WERI-Rb-1 (cell line): ENCODE results near the gene QPCTL.

ENCODE experiments used
- DNase-seq: peaks from one replicate; pipeline ENCODE4 v3.0.0-alpha.2; 2020
- H3K27ac ChIP-seq: fragments of 250-450 bp; sonication (Bioruptor Pico); 2 replicates; pipeline ENCODE4 v1.5.1; 2020; ENCODE audit warnings: mild to moderate bottlenecking, moderate library complexity
- H3K27me3 ChIP-seq: fragments of 250-450 bp; sonication (Bioruptor Pico); 2 replicates; pipeline ENCODE4 v1.5.1; 2021; ENCODE audit warnings: mild to moderate bottlenecking, low read depth, moderate library complexity; ENCODE audit not compliant: insufficient read depth, severe bottlenecking
- H3K36me3 ChIP-seq: fragments of 250-450 bp; sonication (Bioruptor Pico); 2 replicates; pipeline ENCODE4 v1.5.1; 2020; ENCODE audit warnings: mild to moderate bottlenecking, moderate library complexity
- H3K4me3 ChIP-seq: 2 replicates; pipeline ENCODE4 v1.5.1; 2011; ENCODE audit warnings: low read depth, mild to moderate bottlenecking, control low read depth, low read length
- H3K9me3 ChIP-seq: fragments of 250-450 bp; sonication (Bioruptor Pico); 2 replicates; pipeline ENCODE4 v1.5.1; 2021; ENCODE audit warnings: mild to moderate bottlenecking, moderate library complexity; ENCODE audit not compliant: severe bottlenecking
- TF ChIP-seq, protein P1 (sequence below): IDR thresholded peaks from 2 replicates; pipeline ENCODE4 v1.5.1; 2011; ENCODE audit warnings: low read depth, mild to moderate bottlenecking, control low read depth, inconsistent platforms, low read length

QPCTL gene

DNA sequence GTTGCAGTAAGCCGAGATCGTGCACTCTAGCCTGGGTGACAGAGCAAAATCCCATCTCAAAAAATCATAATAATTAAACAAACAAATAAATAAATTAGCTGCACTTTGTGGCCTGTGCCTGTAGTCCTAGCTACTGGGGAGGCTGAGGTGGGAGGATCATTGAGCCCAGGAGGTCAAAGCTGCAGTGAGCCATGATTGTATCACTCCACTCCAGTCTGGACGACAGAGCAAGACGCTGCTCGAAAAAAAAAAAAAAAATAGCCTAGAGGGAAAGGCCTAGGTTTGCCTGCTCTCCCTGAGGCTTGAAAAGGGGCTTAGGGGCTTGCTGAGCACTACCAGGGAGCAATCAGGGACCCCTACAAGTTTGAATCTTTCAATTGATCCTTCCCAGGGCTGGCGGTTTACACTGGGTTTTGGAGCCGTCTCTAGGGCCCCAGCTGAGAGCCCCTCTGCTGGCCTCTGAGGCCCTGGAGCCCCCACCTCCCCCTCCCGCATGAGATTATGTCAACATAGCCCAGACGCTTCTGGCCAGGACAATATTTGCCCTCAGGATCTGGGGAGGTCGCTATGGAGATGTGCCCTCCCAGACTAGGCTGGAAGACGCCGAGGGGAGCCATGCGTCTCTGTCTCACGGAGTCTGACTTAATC, 34.8 kb upstream of the QPCTL start:
- H3K27ac ChIP-seq = peak overlapping the region; percentile 87
- DNase-seq = peak; percentile 90
- TF ChIP-seq, protein P1, sequence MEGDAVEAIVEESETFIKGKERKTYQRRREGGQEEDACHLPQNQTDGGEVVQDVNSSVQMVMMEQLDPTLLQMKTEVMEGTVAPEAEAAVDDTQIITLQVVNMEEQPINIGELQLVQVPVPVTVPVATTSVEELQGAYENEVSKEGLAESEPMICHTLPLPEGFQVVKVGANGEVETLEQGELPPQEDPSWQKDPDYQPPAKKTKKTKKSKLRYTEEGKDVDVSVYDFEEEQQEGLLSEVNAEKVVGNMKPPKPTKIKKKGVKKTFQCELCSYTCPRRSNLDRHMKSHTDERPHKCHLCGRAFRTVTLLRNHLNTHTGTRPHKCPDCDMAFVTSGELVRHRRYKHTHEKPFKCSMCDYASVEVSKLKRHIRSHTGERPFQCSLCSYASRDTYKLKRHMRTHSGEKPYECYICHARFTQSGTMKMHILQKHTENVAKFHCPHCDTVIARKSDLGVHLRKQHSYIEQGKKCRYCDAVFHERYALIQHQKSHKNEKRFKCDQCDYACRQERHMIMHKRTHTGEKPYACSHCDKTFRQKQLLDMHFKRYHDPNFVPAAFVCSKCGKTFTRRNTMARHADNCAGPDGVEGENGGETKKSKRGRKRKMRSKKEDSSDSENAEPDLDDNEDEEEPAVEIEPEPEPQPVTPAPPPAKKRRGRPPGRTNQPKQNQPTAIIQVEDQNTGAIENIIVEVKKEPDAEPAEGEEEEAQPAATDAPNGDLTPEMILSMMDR = no peak
- H3K4me3 ChIP-seq = peak overlapping the region; percentile 19
- no peaks in the 10 kb centered on the region for H3K36me3 ChIP-seq
- H3K27me3 ChIP-seq = no peaks in the 10 kb centered on the region
- H3K9me3 ChIP-seq = no peaks in the 10 kb centered on the region

GRCh38 chr19:45659096-45659729, 33.3 kb upstream of the QPCTL start:
- TF ChIP-seq, protein P1 = no peak
- no peaks in the 10 kb centered on the region for H3K36me3 ChIP-seq
- H3K9me3 ChIP-seq = no peaks in the 10 kb centered on the region
- peak overlapping the region; percentile 87 for H3K27ac ChIP-seq
- H3K27me3 ChIP-seq = no peaks in the 10 kb centered on the region
- peak; percentile 32 for DNase-seq
- H3K4me3 ChIP-seq = no peak overlapping the region

- no peak overlapping the region for H3K4me3 ChIP-seq
- no peaks in the 10 kb centered on the region for H3K9me3 ChIP-seq
- no peak for DNase-seq
- H3K27me3 ChIP-seq = no peaks in the 10 kb centered on the region
- no peak overlapping the region for H3K27ac ChIP-seq
- H3K36me3 ChIP-seq = no peaks in the 10 kb centered on the region
- TF ChIP-seq, protein P1 = no peak
Measured at GRCh38 chr19:45660636-45661035, 31.8 kb upstream of the QPCTL start.

GRCh38 chr19:45663800-45664199, 28.7 kb upstream of the QPCTL start:
- TF ChIP-seq, protein P1 = no peak
- no peaks in the 10 kb centered on the region for H3K9me3 ChIP-seq
- H3K4me3 ChIP-seq = no peak overlapping the region
- no peak overlapping the region for H3K27ac ChIP-seq
- no peaks in the 10 kb centered on the region for H3K36me3 ChIP-seq
- DNase-seq = no peak
- no peaks in the 10 kb centered on the region for H3K27me3 ChIP-seq

DNA sequence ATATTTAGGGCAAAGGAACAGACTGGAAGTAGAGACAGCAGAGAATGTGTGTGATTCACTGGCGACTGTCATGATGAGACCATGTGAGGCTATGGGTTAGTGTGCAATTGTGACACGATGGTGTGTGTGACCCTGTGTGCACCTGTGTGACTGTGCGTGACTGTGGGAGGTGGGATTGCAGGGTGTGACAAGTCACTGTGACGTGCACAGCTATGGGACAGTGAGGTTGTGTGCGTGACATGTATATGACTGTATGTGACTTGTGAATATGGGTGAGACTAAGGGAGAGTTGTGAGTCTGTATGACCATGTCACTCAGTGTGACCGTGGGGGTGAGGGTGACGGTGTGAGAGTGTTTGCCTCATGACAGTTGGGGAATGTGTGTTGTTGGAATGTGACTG, 27.9 kb upstream of the QPCTL start:
- TF ChIP-seq, protein P1 = no peak
- no peak overlapping the region for H3K4me3 ChIP-seq
- DNase-seq = no peak
- H3K9me3 ChIP-seq = no peaks in the 10 kb centered on the region
- no peaks in the 10 kb centered on the region for H3K27me3 ChIP-seq
- no peaks in the 10 kb centered on the region for H3K36me3 ChIP-seq
- H3K27ac ChIP-seq = no peak overlapping the region
